Measurements from ENCODE around the gene PTPRK.

Gene PTPRK

DNA sequence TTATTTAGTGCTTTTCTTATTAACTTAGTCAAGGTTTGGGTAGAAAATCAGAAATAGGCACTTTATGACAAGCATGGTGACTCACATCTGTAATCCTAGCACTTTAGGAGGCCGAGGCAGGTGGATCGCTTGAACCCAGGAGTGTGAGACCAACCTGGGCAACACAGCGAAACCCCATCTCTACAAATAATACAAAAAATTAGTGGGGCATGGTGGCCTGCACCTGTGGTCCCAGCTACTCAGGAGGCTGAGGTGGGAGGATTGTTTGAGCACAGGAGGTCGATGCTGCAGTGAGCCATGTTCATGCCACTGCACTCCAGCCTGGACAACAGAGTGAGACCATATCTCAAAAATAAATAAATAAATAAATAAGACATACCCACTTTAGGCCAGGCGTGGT, 568.2 kb downstream of the PTPRK start:
- Histone ChIP-seq H3K9me3 (no peaks in the 10 kb centered on the region), H3K27ac (no peak overlapping the region), H3K4me3 (ENCODE audit: low read depth in 1 of 2, low read length in 1 of 2) (no peak overlapping the region), H3K36me3 (no peaks in the 10 kb centered on the region), H3K4me1 (ENCODE audit: control insufficient read depth in 1 of 2, insufficient read depth in 1 of 2, low read depth in 1 of 2, low read length in 1 of 2) (no peaks in the 10 kb centered on the region), H3K27me3 (no peaks in the 10 kb centered on the region)
- TF ChIP-seq, protein P1, sequence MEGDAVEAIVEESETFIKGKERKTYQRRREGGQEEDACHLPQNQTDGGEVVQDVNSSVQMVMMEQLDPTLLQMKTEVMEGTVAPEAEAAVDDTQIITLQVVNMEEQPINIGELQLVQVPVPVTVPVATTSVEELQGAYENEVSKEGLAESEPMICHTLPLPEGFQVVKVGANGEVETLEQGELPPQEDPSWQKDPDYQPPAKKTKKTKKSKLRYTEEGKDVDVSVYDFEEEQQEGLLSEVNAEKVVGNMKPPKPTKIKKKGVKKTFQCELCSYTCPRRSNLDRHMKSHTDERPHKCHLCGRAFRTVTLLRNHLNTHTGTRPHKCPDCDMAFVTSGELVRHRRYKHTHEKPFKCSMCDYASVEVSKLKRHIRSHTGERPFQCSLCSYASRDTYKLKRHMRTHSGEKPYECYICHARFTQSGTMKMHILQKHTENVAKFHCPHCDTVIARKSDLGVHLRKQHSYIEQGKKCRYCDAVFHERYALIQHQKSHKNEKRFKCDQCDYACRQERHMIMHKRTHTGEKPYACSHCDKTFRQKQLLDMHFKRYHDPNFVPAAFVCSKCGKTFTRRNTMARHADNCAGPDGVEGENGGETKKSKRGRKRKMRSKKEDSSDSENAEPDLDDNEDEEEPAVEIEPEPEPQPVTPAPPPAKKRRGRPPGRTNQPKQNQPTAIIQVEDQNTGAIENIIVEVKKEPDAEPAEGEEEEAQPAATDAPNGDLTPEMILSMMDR (IDR thresholded peaks at IDR 0.05), result no peak

DNA sequence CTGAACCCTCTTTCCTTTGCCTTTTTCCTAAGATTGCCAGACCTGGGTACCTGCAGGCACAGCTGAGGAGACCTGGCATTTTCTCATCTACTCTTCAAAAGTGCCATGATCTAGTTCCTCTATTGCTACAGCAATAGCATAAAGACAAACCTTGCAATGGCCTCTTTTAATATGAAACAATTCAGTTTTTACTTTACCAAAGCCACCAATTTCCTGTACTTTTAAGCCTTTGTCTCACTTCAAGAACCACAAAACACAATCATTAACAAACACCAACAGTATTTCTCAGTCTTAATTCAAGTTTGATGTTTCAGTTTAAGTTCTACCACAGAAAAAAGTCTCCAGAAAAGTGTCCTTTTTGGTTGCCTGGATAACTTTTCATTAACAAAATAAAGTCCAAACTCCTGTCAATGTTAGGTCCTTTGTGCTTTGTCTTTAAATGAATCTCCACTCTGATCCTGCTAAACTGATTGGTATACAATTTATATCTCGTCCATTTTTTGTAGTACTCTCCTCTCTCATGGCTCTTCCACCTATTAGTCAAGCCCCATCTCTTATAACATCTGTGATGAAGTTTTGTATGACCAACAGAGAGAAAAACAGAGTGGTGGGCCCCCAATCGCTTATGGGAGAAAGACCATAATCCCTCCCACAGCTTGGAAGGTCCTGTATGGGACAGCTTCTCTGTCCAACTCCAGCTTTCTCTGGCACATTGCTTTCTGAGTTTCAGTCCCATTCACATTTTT, 569.1 kb downstream of the PTPRK start:
- H3K27ac ChIP-seq, result no peak overlapping the region
- H3K4me1 ChIP-seq (ENCODE audit: control insufficient read depth in 1 of 2, insufficient read depth in 1 of 2, low read depth in 1 of 2, low read length in 1 of 2), result no peaks in the 10 kb centered on the region
- no peaks in the 10 kb centered on the region for H3K9me3 ChIP-seq
- no peaks in the 10 kb centered on the region for H3K36me3 ChIP-seq
- no peak overlapping the region for H3K4me3 ChIP-seq (ENCODE audit: low read depth in 1 of 2, low read length in 1 of 2)
- H3K27me3 ChIP-seq, result no peaks in the 10 kb centered on the region
- TF ChIP-seq, protein P1 (IDR thresholded peaks at IDR 0.05), result no peak

DNA sequence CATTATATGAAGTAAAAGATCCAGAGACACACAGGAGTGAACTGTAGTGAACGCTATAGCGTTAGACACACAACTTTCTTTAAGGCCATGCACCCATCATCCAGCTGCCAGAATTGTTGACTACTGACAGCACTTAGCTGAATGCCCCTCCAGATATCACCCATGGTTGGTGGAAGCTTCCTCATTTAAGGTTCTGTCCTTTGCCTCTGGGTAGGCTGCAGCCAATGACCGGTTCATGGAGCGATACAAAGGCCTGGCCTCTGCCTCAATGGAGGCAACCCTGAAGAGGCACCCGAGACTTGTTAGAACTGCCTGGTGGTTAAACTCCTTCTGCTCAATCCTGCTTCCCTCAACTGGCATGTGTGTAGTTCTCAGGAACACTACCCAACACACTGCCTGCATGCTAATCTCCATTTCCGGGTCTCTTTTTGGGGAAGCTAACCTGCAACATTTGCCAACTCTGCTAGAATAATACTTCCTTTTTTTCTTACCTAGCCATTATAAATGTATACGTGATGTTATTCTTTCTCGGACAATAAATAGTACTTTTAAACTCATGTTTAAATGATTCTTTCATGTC, 569.7 kb downstream of the PTPRK start:
- Histone ChIP-seq H3K4me1 (ENCODE audit: control insufficient read depth in 1 of 2, insufficient read depth in 1 of 2, low read depth in 1 of 2, low read length in 1 of 2) (no peaks in the 10 kb centered on the region), H3K27ac (no peak overlapping the region), H3K4me3 (ENCODE audit: low read depth in 1 of 2, low read length in 1 of 2) (no peak overlapping the region), H3K27me3 (no peaks in the 10 kb centered on the region), H3K9me3 (no peaks in the 10 kb centered on the region), H3K36me3 (no peaks in the 10 kb centered on the region)
- TF ChIP-seq, protein P1 (IDR thresholded peaks at IDR 0.05), result no peak

DNA sequence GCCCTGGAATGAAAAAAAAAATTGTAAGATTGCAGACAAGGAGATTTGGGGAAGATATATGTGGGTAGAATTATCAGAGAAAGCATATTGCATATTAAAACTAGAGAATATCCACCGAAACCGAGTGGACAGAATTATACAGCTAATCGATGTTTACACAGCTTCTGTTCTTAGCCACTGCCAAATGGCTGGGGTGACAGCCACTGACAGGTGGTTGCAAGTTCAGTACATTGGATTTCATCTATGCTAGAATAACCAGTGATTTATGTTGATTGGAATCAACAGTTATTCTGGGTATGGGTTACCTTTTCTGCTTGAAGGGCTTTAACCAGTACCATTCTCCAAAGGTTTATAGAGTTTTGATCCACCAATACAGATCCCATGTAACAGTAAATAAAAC, 571.1 kb downstream of the PTPRK start:
- Histone ChIP-seq H3K36me3 (no peaks in the 10 kb centered on the region), H3K4me3 (ENCODE audit: low read depth in 1 of 2, low read length in 1 of 2) (no peak overlapping the region), H3K27ac (no peak overlapping the region), H3K27me3 (no peaks in the 10 kb centered on the region), H3K9me3 (no peaks in the 10 kb centered on the region), H3K4me1 (ENCODE audit: control insufficient read depth in 1 of 2, insufficient read depth in 1 of 2, low read depth in 1 of 2, low read length in 1 of 2) (no peaks in the 10 kb centered on the region)
- TF ChIP-seq, protein P1 (IDR thresholded peaks at IDR 0.05), result no peak

DNA sequence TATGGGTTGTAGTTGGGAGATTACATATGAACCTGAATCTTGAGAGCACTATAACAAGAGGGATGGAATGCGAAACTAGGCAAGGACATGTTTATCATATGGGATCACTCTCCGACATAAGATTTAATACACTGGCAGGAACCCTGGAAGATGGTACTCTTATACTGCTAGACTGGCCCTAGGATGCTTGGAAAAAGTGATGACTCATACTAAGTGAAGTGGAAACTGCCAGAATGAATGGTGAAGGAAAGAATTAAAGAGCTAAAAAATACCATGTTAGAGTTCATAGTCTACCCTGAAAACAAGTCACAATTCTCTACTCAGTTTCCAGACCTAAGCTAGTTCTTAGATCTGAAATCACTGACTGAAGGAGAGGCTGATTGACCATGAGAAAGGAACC, 574.0 kb downstream of the PTPRK start:
- Histone ChIP-seq H3K9me3 (no peaks in the 10 kb centered on the region), H3K27ac (no peak overlapping the region), H3K27me3 (no peaks in the 10 kb centered on the region), H3K4me1 (ENCODE audit: control insufficient read depth in 1 of 2, insufficient read depth in 1 of 2, low read depth in 1 of 2, low read length in 1 of 2) (no peaks in the 10 kb centered on the region), H3K4me3 (ENCODE audit: low read depth in 1 of 2, low read length in 1 of 2) (no peak overlapping the region), H3K36me3 (no peaks in the 10 kb centered on the region)
- TF ChIP-seq, protein P1 (IDR thresholded peaks at IDR 0.05), result no peak

Data from neutrophil (primary cell).